SU-DHL-6 (cell line): ENCODE measurements around the gene MTFR1L.

Experiments used
- H2AFZ ChIP-seq: fragments of 200-600 bp; sonication (generic); 2 replicates; pipeline ENCODE4 v1.6.1; 2014; ENCODE audit warnings: low read depth, mild to moderate bottlenecking, moderate library complexity, mixed read lengths, antibody characterized with exemption, low read length; ENCODE audit not compliant: severe bottlenecking
- H3F3A ChIP-seq: fragments of 200-600 bp; shearing (Covaris generic); 2 replicates; pipeline ENCODE4 v1.6.0; 2016; ENCODE audit warnings: antibody characterized with exemption, mild to moderate bottlenecking; ENCODE audit not compliant: insufficient read depth
- H3K27ac ChIP-seq: fragments of 200-600 bp; sonication (generic); 2 replicates; pipeline ENCODE4 v1.5.1; 2016; ENCODE audit warnings: low read depth, mild to moderate bottlenecking, low read length, moderate library complexity, mixed read lengths
- H3K27me3 ChIP-seq: fragments of 200-600 bp; sonication (generic), shearing (Covaris generic); 2 replicates; pipeline ENCODE4 v1.6.0; 2014; ENCODE audit warnings: mild to moderate bottlenecking, low read length
- H3K36me3 ChIP-seq: fragments of 200-600 bp; sonication (generic); 2 replicates; pipeline ENCODE4 v1.6.1; 2014; ENCODE audit warnings: mild to moderate bottlenecking, low read length, mixed read lengths
- H3K4me2 ChIP-seq: fragments of 300-600, 200-600 bp; shearing (Covaris generic), sonication (generic); 2 replicates; pipeline ENCODE4 v1.6.0; 2014; ENCODE audit warnings: low read length, low read depth, mild to moderate bottlenecking; ENCODE audit not compliant: poor library complexity, severe bottlenecking
- H3K4me3 ChIP-seq: fragments of 200-600 bp; sonication (generic); 2 replicates; pipeline ENCODE4 v1.5.1; 2014; ENCODE audit warnings: antibody characterized with exemption, low read length, mild to moderate bottlenecking, mixed read lengths; ENCODE audit not compliant: insufficient read depth, poor library complexity, severe bottlenecking
- H3K79me2 ChIP-seq: fragments of 200-600 bp; sonication (generic); 2 replicates; pipeline ENCODE4 v1.6.1; 2014; ENCODE audit warnings: mild to moderate bottlenecking, low read length, moderate library complexity; ENCODE audit not compliant: insufficient read depth
- H3K9ac ChIP-seq: fragments of 200-600 bp; sonication (generic); 2 replicates; pipeline ENCODE4 v1.7.0; 2014; ENCODE audit warnings: mild to moderate bottlenecking, low read length
- H3K9me2 ChIP-seq: fragments of 200-600 bp; sonication (generic); replicated peaks from 2 replicates; pipeline ENCODE4 v1.6.1; 2014; ENCODE audit warnings: low read length; ENCODE audit not compliant: insufficient read depth
- H3K9me3 ChIP-seq: fragments of 200-600 bp; sonication (generic); 2 replicates; pipeline ENCODE4 v1.6.1; 2014; ENCODE audit warnings: low read length, mixed read lengths; ENCODE audit not compliant: insufficient read depth
- H4K20me1 ChIP-seq: fragments of 200-600 bp; sonication (generic); 2 replicates; pipeline ENCODE4 v1.6.1; 2014; ENCODE audit warnings: low read depth, mild to moderate bottlenecking, antibody characterized with exemption, low read length, moderate library complexity, mixed read lengths
- CTCF ChIP-seq: fragments of 200-600 bp; sonication (generic); IDR thresholded peaks from one replicate; pipeline ENCODE4 v1.5.1; 2017; ENCODE audit warnings: antibody characterized with exemption, mild to moderate bottlenecking, low read length, moderate library complexity; ENCODE audit not compliant: insufficient read depth, poor library complexity, severe bottlenecking
- EZH2phosphoT487 ChIP-seq: fragments of 200-600 bp; sonication (generic), shearing (Covaris generic); conservative IDR thresholded peaks from 2 replicates; pipeline ENCODE4 v1.6.1; 2018; ENCODE audit warnings: mild to moderate bottlenecking, antibody characterized with exemption, low read length, moderate library complexity, mixed read lengths

Gene MTFR1L

DNA sequence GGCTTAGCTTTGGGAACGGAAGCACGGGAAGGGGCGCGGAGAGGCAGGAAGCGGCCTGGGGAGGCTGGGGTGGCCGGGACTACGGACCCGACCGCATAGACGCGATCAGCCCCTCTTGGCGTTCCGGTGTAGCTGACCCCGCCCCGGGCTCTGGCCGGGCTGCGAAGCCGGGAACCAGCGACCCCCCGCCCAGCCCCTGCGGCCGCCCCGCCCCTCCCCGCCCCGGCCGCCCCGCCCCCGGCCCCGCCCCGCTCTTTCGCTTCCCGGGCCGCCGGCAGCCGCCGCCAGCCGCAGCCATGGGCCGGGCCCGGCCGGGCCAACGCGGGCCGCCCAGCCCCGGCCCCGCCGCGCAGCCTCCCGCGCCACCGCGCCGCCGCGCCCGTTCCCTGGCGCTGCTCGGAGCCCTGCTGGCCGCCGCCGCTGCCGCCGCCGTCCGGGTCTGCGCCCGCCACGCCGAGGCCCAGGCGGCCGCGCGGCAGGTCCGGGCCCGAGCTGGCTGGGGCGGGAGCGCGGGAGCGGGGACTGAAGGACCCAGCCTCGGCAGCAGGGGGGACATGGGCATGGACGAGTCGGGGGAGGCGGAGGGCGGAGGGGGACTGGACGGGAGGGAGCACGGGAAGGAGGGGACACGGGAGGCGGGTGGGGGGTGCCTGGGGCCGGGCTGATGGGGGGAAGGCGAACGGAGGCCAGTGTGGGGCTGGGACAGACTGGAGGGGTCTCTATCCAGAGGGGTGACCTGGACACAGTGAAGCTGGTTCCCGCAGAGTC is 19.6 kb upstream of the MTFR1L start, which contains the start of gene SELENON:
Gene SELENON, plus strand, starts transcription at position 259 of the 768 bp plus-strand sequence. Its CDS starts 38 bp downstream, at position 297.
- no peaks in the 10 kb centered on the region for H3K27me3 ChIP-seq
- peak within 1 kb of the TSS; percentile 30 for H3K4me2 ChIP-seq
- no peaks in the 10 kb centered on the region for H3K79me2 ChIP-seq
- no peak within 1 kb of the TSS for H3K27ac ChIP-seq
- H2AFZ ChIP-seq: no peak within 1 kb of the TSS
- no peaks in the 10 kb centered on the region for H3K9me3 ChIP-seq
- H4K20me1 ChIP-seq: no peaks in the 10 kb centered on the region
- H3K36me3 ChIP-seq: no peaks in the 10 kb centered on the region
- TF ChIP-seq CTCF: no peak
- TF ChIP-seq EZH2phosphoT487: no peak
- no peaks in the 10 kb centered on the region for H3F3A ChIP-seq
- peak within 1 kb of the TSS; percentile 22 for H3K4me3 ChIP-seq
- no peaks in the 10 kb centered on the region for H3K9me2 ChIP-seq
- no peak within 1 kb of the TSS for H3K9ac ChIP-seq

DNA sequence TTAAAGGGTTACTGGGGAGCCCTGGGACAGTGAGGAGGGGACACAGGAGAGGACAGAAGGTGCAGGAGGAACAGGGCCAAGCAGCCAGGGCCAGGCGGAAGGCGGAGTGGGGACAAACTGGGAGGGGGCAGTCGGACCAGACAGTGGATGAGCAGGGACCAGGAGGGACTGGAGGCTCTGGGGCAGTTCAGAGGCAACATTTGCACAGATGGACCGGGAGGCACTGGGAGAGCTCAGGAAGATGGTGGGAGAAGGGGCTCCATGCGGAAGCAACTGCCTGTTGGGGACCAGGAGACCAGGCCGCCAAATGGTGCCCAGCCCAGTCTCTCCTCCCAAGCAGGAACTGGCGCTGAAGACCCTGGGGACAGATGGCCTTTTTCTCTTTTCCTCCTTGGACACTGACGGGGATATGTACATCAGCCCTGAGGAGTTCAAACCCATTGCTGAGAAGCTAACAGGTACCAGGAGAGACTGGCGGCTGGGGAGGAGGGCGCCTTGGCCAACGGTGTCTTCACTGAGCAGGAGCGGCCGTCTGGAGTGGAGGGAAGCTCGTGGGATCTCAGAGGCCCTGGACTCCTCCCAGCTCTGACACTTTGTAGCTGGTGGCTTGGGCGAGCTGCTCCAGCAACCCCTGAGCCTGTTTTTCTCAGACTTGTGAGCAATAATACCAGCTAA is 18.9 kb upstream of the MTFR1L start:
- TF ChIP-seq CTCF: no peak
- no peak for TF ChIP-seq EZH2phosphoT487
- Histone ChIP-seq H3K27ac (no peak overlapping the region), H2AFZ (no peak overlapping the region), H3K79me2 (no peaks in the 10 kb centered on the region), H3K9me2 (no peaks in the 10 kb centered on the region), H3K4me2 (peak overlapping the region; percentile 30), H4K20me1 (no peaks in the 10 kb centered on the region), H3K9me3 (no peaks in the 10 kb centered on the region), H3K4me3 (no peak overlapping the region), H3K9ac (no peak overlapping the region), H3F3A (no peaks in the 10 kb centered on the region), H3K36me3 (no peaks in the 10 kb centered on the region), H3K27me3 (no peaks in the 10 kb centered on the region)

- H3K4me2 ChIP-seq: no peak overlapping the region
- H3K27me3 ChIP-seq: no peaks in the 10 kb centered on the region
- H3K9me2 ChIP-seq: no peaks in the 10 kb centered on the region
- no peak overlapping the region for H3K27ac ChIP-seq
- no peaks in the 10 kb centered on the region for H3K79me2 ChIP-seq
- no peak overlapping the region for H3K4me3 ChIP-seq
- TF ChIP-seq CTCF (no peak), EZH2phosphoT487 (no peak)
- H4K20me1 ChIP-seq: no peaks in the 10 kb centered on the region
- H3K36me3 ChIP-seq: no peaks in the 10 kb centered on the region
- H3K9me3 ChIP-seq: no peaks in the 10 kb centered on the region
- no peak overlapping the region for H2AFZ ChIP-seq
- no peak overlapping the region for H3K9ac ChIP-seq
- H3F3A ChIP-seq: no peaks in the 10 kb centered on the region
Measured at GRCh38 chr1:25802915-25803314, 16.8 kb upstream of the MTFR1L start.
